ENCODE results near the gene VWA5B1.
"Not testable (repeated sequence)": the region's sequence is repeated elsewhere in the genome, so short reads cannot be mapped to it uniquely, and the experiment has no call there.

VWA5B1 gene

GRCh38 chr1:20266141-20266540 is 24.5 kb upstream of the VWA5B1 start:
- H3K27ac ChIP-seq (ENCODE audit: low read length): no peak overlapping the region
- H3K36me3 ChIP-seq (ENCODE audit: control insufficient read depth in 1 of 2, insufficient read depth in 2 of 2, low read length in 2 of 2): no peaks in the 10 kb centered on the region
- no peak overlapping the region for H3K4me3 ChIP-seq (ENCODE audit: low read depth in 1 of 2, low read length in 2 of 2)
- H3K4me1 ChIP-seq (ENCODE audit: control insufficient read depth in 1 of 2, insufficient read depth in 2 of 2, low read length in 2 of 2): peaks cover 0 to 4% of the 10 kb centered on the region in 2 donors
- H3K27me3 ChIP-seq (ENCODE audit: low read depth, low read length): no peaks in the 10 kb centered on the region
- no peaks in the 10 kb centered on the region for H3K9me3 ChIP-seq (ENCODE audit: control insufficient read depth in 1 of 2, low read length in 2 of 2)

DNA sequence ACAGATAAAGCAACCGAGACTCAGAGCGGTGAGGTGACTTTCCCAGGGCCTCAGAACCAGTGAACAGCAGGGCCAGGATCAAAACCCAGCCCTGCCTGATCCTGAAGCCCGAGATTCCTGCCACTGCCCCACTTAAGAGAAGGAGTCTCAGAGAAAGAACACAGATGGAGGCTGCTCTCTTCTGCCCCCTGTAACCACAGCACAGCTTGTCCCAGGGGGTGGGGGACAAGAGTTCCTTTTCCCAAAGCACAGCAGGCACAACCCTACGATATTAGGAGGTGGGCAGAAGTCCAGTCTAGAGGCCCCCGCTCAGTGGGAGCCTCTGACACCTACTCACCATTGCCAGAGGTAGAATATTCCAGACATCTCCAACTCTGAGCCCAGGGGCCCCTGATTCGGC is 24.0 kb upstream of the VWA5B1 start:
- no peak overlapping the region for H3K4me3 ChIP-seq (ENCODE audit: low read depth in 1 of 2, low read length in 2 of 2)
- no peaks in the 10 kb centered on the region for H3K36me3 ChIP-seq (ENCODE audit: control insufficient read depth in 1 of 2, insufficient read depth in 2 of 2, low read length in 2 of 2)
- H3K4me1 ChIP-seq (ENCODE audit: control insufficient read depth in 1 of 2, insufficient read depth in 2 of 2, low read length in 2 of 2): peaks cover 0 to 4% of the 10 kb centered on the region in 2 donors
- H3K27me3 ChIP-seq (ENCODE audit: low read depth, low read length): no peaks in the 10 kb centered on the region
- H3K9me3 ChIP-seq (ENCODE audit: control insufficient read depth in 1 of 2, low read length in 2 of 2): no peaks in the 10 kb centered on the region
- no peak overlapping the region for H3K27ac ChIP-seq (ENCODE audit: low read length)

GRCh38 chr1:20271498-20272400 is 18.9 kb upstream of the VWA5B1 start:
- Histone ChIP-seq H3K4me1 (ENCODE audit: control insufficient read depth in 1 of 2, insufficient read depth in 2 of 2, low read length in 2 of 2) (no peaks in the 10 kb centered on the region), H3K36me3 (ENCODE audit: control insufficient read depth in 1 of 2, insufficient read depth in 2 of 2, low read length in 2 of 2) (no peaks in the 10 kb centered on the region)

GRCh38 chr1:20273716-20274115 is 17.0 kb upstream of the VWA5B1 start:
- not testable (repeated sequence) for H3K27me3 ChIP-seq (ENCODE audit: low read depth, low read length); H3K4me1 ChIP-seq (ENCODE audit: control insufficient read depth in 1 of 2, insufficient read depth in 2 of 2, low read length in 2 of 2); H3K4me3 ChIP-seq (ENCODE audit: low read depth in 1 of 2, low read length in 2 of 2); H3K27ac ChIP-seq (ENCODE audit: low read length); H3K36me3 ChIP-seq (ENCODE audit: control insufficient read depth in 1 of 2, insufficient read depth in 2 of 2, low read length in 2 of 2); H3K9me3 ChIP-seq (ENCODE audit: control insufficient read depth in 1 of 2, low read length in 2 of 2)

More at GRCh38 chr1:20271498-20272400, 18.9 kb upstream of the VWA5B1 start:
- no peaks in the 10 kb centered on the region for H3K9me3 ChIP-seq (ENCODE audit: control insufficient read depth in 1 of 2, low read length in 2 of 2)
- no peak overlapping the region for H3K4me3 ChIP-seq (ENCODE audit: low read depth in 1 of 2, low read length in 2 of 2)
- no peak overlapping the region for H3K27ac ChIP-seq (ENCODE audit: low read length)
- no peaks in the 10 kb centered on the region for H3K27me3 ChIP-seq (ENCODE audit: low read depth, low read length)

DNA sequence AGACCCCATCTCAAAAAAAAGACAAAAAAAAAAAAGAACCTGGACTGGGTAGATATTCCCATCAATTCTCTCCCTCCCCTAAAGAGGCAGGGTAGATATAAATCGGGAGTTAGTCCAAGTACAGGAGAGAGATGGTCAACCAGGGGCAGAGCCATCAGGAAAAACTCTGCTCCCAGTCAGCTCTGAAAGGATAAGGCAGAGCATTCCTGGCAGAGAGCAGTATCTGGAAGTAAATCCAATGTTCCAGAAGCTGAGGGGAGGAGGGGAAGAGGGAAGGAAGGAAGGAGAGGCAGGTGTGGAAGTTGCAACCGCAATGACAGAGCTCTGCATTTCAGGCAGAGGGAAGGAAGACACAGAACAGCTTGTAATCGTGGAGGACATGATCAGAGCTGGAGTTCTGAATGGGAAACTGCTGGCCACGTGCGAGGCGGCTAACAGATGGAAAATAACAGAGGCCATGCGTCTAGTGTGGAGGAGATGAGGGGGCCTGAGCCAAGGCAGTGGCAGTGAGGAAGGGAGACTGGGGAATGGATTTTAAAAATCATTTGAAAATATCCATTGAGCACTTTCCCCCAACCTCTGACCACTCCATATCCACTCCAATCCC is 15.3 kb upstream of the VWA5B1 start:
- Histone ChIP-seq H3K4me3 (ENCODE audit: low read depth in 1 of 2, low read length in 2 of 2) (no peak overlapping the region), H3K27ac (ENCODE audit: low read length) (no peak overlapping the region), H3K36me3 (ENCODE audit: control insufficient read depth in 1 of 2, insufficient read depth in 2 of 2, low read length in 2 of 2) (no peaks in the 10 kb centered on the region)

DNA sequence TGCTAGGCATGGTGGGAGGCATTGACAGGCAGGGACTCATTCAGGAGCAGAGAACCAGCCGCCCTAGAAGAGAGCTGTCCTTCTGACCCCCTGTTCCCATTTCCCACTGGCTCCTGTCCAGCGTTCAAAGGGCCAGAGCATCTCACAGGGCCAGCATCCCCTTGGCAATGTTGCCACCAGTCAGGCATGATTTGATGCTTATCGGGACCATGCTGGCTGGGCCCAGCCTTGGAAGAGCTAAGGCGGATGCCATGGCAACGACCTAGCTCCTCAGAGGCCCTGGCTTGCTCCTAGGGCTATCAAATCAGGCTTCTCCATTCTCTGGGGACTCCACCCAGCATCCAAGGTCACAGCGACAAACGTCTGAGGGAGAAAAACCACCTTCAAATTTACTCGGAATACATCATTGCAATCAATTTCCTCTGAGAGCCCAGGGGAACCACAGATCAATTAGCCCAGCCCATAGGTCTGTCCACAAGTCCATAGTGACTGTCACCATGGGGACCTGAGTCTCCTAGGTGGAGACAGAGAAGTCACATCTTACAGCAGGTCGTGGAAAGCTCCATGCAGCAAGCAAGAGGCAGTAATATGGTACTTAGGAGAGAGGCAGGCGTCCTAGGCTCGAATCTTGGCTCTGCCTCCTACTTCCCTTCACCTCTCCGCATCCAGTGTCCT is 14.1 kb upstream of the VWA5B1 start:
- Histone ChIP-seq H3K4me1 (ENCODE audit: control insufficient read depth in 1 of 2, insufficient read depth in 2 of 2, low read length in 2 of 2) (no peaks in the 10 kb centered on the region), H3K9me3 (ENCODE audit: control insufficient read depth in 1 of 2, low read length in 2 of 2) (no peaks in the 10 kb centered on the region), H3K27ac (ENCODE audit: low read length) (no peak overlapping the region)

More for the DNA sequence above, 15.3 kb upstream of the VWA5B1 start:
- H3K9me3 ChIP-seq (ENCODE audit: control insufficient read depth in 1 of 2, low read length in 2 of 2): no peaks in the 10 kb centered on the region
- H3K27me3 ChIP-seq (ENCODE audit: low read depth, low read length): no peaks in the 10 kb centered on the region
- no peaks in the 10 kb centered on the region for H3K4me1 ChIP-seq (ENCODE audit: control insufficient read depth in 1 of 2, insufficient read depth in 2 of 2, low read length in 2 of 2)

GRCh38 chr1:20278692-20279130 is 12.0 kb upstream of the VWA5B1 start:
- no peak overlapping the region for H3K27ac ChIP-seq (ENCODE audit: low read length)
- H3K4me3 ChIP-seq (ENCODE audit: low read depth in 1 of 2, low read length in 2 of 2): no peak overlapping the region
- no peaks in the 10 kb centered on the region for H3K4me1 ChIP-seq (ENCODE audit: control insufficient read depth in 1 of 2, insufficient read depth in 2 of 2, low read length in 2 of 2)
- no peaks in the 10 kb centered on the region for H3K27me3 ChIP-seq (ENCODE audit: low read depth, low read length)
- no peaks in the 10 kb centered on the region for H3K9me3 ChIP-seq (ENCODE audit: control insufficient read depth in 1 of 2, low read length in 2 of 2)
- no peaks in the 10 kb centered on the region for H3K36me3 ChIP-seq (ENCODE audit: control insufficient read depth in 1 of 2, insufficient read depth in 2 of 2, low read length in 2 of 2)

More for the DNA sequence above, 14.1 kb upstream of the VWA5B1 start:
- H3K27me3 ChIP-seq (ENCODE audit: low read depth, low read length): no peaks in the 10 kb centered on the region
- no peak overlapping the region for H3K4me3 ChIP-seq (ENCODE audit: low read depth in 1 of 2, low read length in 2 of 2)
- no peaks in the 10 kb centered on the region for H3K36me3 ChIP-seq (ENCODE audit: control insufficient read depth in 1 of 2, insufficient read depth in 2 of 2, low read length in 2 of 2)

DNA sequence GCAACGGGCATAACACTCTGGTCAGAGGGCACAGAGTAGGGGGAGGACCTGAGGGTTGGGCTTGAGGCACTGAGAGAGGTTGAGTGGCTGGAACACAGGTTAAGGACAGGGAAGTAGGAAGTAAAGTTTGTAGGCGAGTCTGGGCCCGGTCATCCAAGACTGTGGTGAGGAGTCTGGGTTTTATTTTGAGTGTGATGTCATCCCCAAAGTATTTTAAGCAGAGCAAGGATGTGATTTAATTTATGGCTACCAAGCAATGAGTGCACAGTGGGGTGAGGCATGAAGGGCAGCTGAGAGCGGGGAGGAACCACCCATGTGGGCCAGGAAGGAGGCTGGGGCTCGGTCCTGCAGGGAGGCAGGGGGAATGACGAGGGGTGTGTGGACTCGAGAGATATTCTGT is 11.2 kb upstream of the VWA5B1 start:
- no peaks in the 10 kb centered on the region for H3K4me1 ChIP-seq (ENCODE audit: control insufficient read depth in 1 of 2, insufficient read depth in 2 of 2, low read length in 2 of 2)
- no peak overlapping the region for H3K4me3 ChIP-seq (ENCODE audit: low read depth in 1 of 2, low read length in 2 of 2)
- no peak overlapping the region for H3K27ac ChIP-seq (ENCODE audit: low read length)
- H3K27me3 ChIP-seq (ENCODE audit: low read depth, low read length): no peaks in the 10 kb centered on the region
- H3K9me3 ChIP-seq (ENCODE audit: control insufficient read depth in 1 of 2, low read length in 2 of 2): no peaks in the 10 kb centered on the region
- H3K36me3 ChIP-seq (ENCODE audit: control insufficient read depth in 1 of 2, insufficient read depth in 2 of 2, low read length in 2 of 2): no peaks in the 10 kb centered on the region

- H3K27me3 ChIP-seq (ENCODE audit: low read depth, low read length): no peaks in the 10 kb centered on the region
- no peak overlapping the region for H3K27ac ChIP-seq (ENCODE audit: low read length)
- H3K4me1 ChIP-seq (ENCODE audit: control insufficient read depth in 1 of 2, insufficient read depth in 2 of 2, low read length in 2 of 2): no peaks in the 10 kb centered on the region
- no peaks in the 10 kb centered on the region for H3K9me3 ChIP-seq (ENCODE audit: control insufficient read depth in 1 of 2, low read length in 2 of 2)
- H3K36me3 ChIP-seq (ENCODE audit: control insufficient read depth in 1 of 2, insufficient read depth in 2 of 2, low read length in 2 of 2): no peaks in the 10 kb centered on the region
- no peak overlapping the region for H3K4me3 ChIP-seq (ENCODE audit: low read depth in 1 of 2, low read length in 2 of 2)
These were observed 10.3 kb upstream of the VWA5B1 start for GRCh38 chr1:20280341-20280740.

DNA sequence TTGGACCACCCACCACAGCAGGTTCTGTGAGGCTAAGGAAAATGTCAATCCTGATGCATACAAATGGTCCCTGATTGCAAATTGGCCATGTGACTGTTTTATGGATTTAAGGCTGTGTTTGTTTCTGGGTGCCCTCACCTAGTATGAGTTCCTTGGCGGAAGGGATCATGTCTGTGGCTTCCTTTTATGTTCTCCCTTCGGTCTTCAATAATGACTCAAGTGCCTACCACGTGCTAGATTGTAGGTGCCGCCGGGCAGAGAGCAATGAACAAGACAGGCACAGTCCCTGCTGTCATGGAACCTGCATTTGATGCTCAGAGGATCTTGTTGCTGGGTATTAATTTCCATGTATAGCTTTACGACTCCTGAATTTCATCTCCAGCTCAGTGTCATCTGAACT is 9.8 kb upstream of the VWA5B1 start:
- H3K9me3 ChIP-seq (ENCODE audit: control insufficient read depth in 1 of 2, low read length in 2 of 2): no peaks in the 10 kb centered on the region
- no peaks in the 10 kb centered on the region for H3K27me3 ChIP-seq (ENCODE audit: low read depth, low read length)
- H3K27ac ChIP-seq (ENCODE audit: low read length): no peak overlapping the region
- no peaks in the 10 kb centered on the region for H3K36me3 ChIP-seq (ENCODE audit: control insufficient read depth in 1 of 2, insufficient read depth in 2 of 2, low read length in 2 of 2)
- no peaks in the 10 kb centered on the region for H3K4me1 ChIP-seq (ENCODE audit: control insufficient read depth in 1 of 2, insufficient read depth in 2 of 2, low read length in 2 of 2)
- no peak overlapping the region for H3K4me3 ChIP-seq (ENCODE audit: low read depth in 1 of 2, low read length in 2 of 2)

DNA sequence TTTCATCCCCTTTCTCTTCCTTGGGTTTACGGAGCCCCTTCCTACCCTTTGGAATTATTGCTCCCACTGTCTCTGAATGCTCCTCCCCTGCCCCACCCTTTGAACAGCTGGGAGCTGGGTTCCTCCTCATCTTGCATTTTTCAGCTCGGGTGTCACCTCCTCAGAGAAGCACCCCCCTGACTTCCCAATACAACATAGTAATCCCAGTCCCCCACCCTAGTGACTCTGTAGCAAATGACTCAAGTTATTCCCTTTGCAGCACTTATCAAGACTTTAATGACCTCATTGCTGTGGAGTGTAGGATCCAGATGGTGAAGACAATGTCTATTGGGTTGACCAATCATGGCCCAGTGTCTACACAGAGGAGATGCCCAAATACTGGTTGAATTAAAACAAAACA is 8.9 kb upstream of the VWA5B1 start:
- Histone ChIP-seq H3K27me3 (ENCODE audit: low read depth, low read length) (no peaks in the 10 kb centered on the region), H3K4me3 (ENCODE audit: low read depth in 1 of 2, low read length in 2 of 2) (no peak overlapping the region), H3K27ac (ENCODE audit: low read length) (no peak overlapping the region), H3K9me3 (ENCODE audit: control insufficient read depth in 1 of 2, low read length in 2 of 2) (no peaks in the 10 kb centered on the region), H3K4me1 (ENCODE audit: control insufficient read depth in 1 of 2, insufficient read depth in 2 of 2, low read length in 2 of 2) (no peaks in the 10 kb centered on the region), H3K36me3 (ENCODE audit: control insufficient read depth in 1 of 2, insufficient read depth in 2 of 2, low read length in 2 of 2) (no peaks in the 10 kb centered on the region)
